Measurements from ENCODE around the gene CACNA2D1.

DNA sequence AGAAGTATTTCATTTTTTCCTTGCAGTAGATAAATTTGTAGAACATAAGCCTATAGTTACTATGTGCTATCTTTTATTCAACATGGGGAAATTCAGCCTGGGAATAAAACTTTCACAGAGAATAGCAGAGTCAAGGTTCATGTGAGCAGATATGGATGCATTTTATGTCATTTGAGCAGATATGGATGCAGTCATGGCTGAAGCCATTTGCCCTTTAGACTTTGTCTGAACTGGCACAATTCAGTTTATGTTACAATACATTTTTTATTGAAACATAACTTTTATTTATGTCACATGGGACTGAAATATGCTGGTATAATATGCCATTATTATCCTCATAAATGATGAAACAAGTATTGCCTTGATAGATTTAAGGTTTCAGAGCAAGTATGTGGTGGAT is 231.1 kb downstream of the CACNA2D1 start:
- no peak for TF ChIP-seq JUNB (IDR thresholded peaks at IDR 0.05)
- TF ChIP-seq, protein P1, sequence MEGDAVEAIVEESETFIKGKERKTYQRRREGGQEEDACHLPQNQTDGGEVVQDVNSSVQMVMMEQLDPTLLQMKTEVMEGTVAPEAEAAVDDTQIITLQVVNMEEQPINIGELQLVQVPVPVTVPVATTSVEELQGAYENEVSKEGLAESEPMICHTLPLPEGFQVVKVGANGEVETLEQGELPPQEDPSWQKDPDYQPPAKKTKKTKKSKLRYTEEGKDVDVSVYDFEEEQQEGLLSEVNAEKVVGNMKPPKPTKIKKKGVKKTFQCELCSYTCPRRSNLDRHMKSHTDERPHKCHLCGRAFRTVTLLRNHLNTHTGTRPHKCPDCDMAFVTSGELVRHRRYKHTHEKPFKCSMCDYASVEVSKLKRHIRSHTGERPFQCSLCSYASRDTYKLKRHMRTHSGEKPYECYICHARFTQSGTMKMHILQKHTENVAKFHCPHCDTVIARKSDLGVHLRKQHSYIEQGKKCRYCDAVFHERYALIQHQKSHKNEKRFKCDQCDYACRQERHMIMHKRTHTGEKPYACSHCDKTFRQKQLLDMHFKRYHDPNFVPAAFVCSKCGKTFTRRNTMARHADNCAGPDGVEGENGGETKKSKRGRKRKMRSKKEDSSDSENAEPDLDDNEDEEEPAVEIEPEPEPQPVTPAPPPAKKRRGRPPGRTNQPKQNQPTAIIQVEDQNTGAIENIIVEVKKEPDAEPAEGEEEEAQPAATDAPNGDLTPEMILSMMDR (IDR thresholded peaks at IDR 0.05) = no peak
- TF ChIP-seq ZFP36 (IDR thresholded peaks at IDR 0.05; ENCODE audit: borderline replicate concordance, partially characterized antibody) = no peak
- TF ChIP-seq REST (IDR thresholded peaks at IDR 0.05) = no peak
- no peak for TF ChIP-seq ZC3H11A (IDR thresholded peaks at IDR 0.05)
- no peak for TF ChIP-seq MAX (IDR thresholded peaks at IDR 0.05)
- TF ChIP-seq POLR2A (IDR thresholded peaks at IDR 0.05; ENCODE audit: low read length) = no peak
- no peak for TF ChIP-seq USF2 (IDR thresholded peaks at IDR 0.05)
- TF ChIP-seq CHD4 (IDR thresholded peaks at IDR 0.05; ENCODE audit: borderline replicate concordance) = no peak
- TF ChIP-seq EP300 (IDR thresholded peaks at IDR 0.05) = no peak
- TF ChIP-seq PHF8 (IDR thresholded peaks at IDR 0.05; ENCODE audit: borderline replicate concordance, low read depth) = no peak
- TF ChIP-seq E2F6 (IDR thresholded peaks at IDR 0.05; ENCODE audit: borderline replicate concordance, low read depth) = no peak
- no peak for TF ChIP-seq HMGXB4 (CRISPR knock-in tag; IDR thresholded peaks at IDR 0.05; ENCODE audit: borderline replicate concordance)
- no peak for TF ChIP-seq HDAC2 (IDR thresholded peaks at IDR 0.05)
